Measurements from ENCODE around the gene CAMTA1. TPM values are rescaled to one million over a fixed set of nuclear protein-coding genes. Genes with fewer than 3 reads are reported as not detected.
A peak's percentile ranks its signal among the peaks of the same experiment; 100 is the strongest.

CAMTA1 gene
- total RNA-seq, 1 experiment from 2014 or later: 69.5 TPM

GRCh38 chr1:6770751-6771440, 14.4 kb upstream of the CAMTA1 start:
- DNase-seq (ENCODE audit: low read depth, low spot score) (no peak), ATAC-seq (peak; percentile 49; the same call in 1 of the 2 replicates)
- Histone ChIP-seq H3K9me3 (ENCODE audit: control insufficient read depth in 1 of 2, insufficient read depth in 1 of 2, low read depth in 1 of 2, low read length in 2 of 2) (no peaks in the 10 kb centered on the region), H3K27ac (ENCODE audit: low read depth, low read length) (no peak overlapping the region), H3K4me2 (ENCODE audit: low read length) (no peak overlapping the region), H3K36me3 (ENCODE audit: control insufficient read depth in 1 of 2, insufficient read depth in 2 of 2, low read length in 2 of 2) (no peaks in the 10 kb centered on the region), H2AFZ (ENCODE audit: low read depth, low read length, poor library complexity, severe bottlenecking) (no peak overlapping the region), H4K20me1 (ENCODE audit: insufficient read depth) (no peaks in the 10 kb centered on the region), H3K27me3 (ENCODE audit: insufficient read depth, low read length) (peaks cover 4% of the 10 kb centered on the region; the same call in 1 of the 2 replicates), H3K4me1 (ENCODE audit: control insufficient read depth in 1 of 2, insufficient read depth in 2 of 2, low read length in 2 of 2) (peaks cover 0 to 4% of the 10 kb centered on the region in 2 experiments; a peak in 1 of 4 replicates), H3K9ac (ENCODE audit: low read length) (no peak overlapping the region), H3K9me2 (ENCODE audit: insufficient read depth) (no peaks in the 10 kb centered on the region), H3K79me2 (ENCODE audit: insufficient read depth, low read length) (no peaks in the 10 kb centered on the region), H3K4me3 (replicated peaks in 1 of 2; ENCODE audit: low read depth in 1 of 2, low read length in 2 of 2) (no peak overlapping the region)
- ChIA-PET POLR2A (no interaction called here), CTCF (no interaction called here), RAD21 (ENCODE audit: low non-redundant PET in 1 of 2, low total read pairs in 2 of 2, uncharacterized antibody in 2 of 2, unreplicated experiment in 2 of 2) (no interaction called here)
- intact Hi-C loops (cut with micrococcal nuclease): no loop called here
- no TSS peak for BruUV-seq (replicated peaks)
- TF ChIP-seq FOSL1 (IDR thresholded peaks at IDR 0.05; ENCODE audit: low read depth): no peak
- TF ChIP-seq SRF (IDR thresholded peaks at IDR 0.05; ENCODE audit: low read depth): no peak

DNA sequence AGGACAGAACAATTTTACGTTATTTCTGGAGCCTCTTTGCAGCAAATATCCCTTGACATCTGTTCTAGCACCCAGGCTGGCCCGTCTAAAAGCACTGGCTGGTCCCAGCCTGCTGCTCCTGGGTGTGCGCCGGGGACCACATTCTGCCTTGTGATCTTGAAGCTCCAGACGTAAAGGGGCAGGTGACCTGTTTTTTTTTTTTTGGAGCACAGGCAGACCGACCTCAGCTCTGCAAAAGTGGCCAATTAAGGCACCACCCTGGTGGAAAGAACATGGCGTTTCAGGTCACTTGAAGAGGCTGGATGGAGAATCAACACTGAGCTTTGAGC, 13.8 kb upstream of the CAMTA1 start:
- H3K4me2 ChIP-seq (ENCODE audit: low read length): no peak overlapping the region
- no peaks in the 10 kb centered on the region for H3K36me3 ChIP-seq (ENCODE audit: control insufficient read depth in 1 of 2, insufficient read depth in 2 of 2, low read length in 2 of 2)
- no peaks in the 10 kb centered on the region for H3K9me2 ChIP-seq (ENCODE audit: insufficient read depth)
- no peaks in the 10 kb centered on the region for H3K9me3 ChIP-seq (ENCODE audit: control insufficient read depth in 1 of 2, insufficient read depth in 1 of 2, low read depth in 1 of 2, low read length in 2 of 2)
- DNase-seq (ENCODE audit: low read depth, low spot score): no peak
- ChIA-PET CTCF (no interaction called here), RAD21 (ENCODE audit: low non-redundant PET in 1 of 2, low total read pairs in 2 of 2, uncharacterized antibody in 2 of 2, unreplicated experiment in 2 of 2) (no interaction called here), POLR2A (interaction anchor here (1.1 kb wide), 1 partner anchor 14 kb away, joined by 4 read pairs; the partner anchor contains the start of gene CAMTA1)
- H3K79me2 ChIP-seq (ENCODE audit: insufficient read depth, low read length): no peaks in the 10 kb centered on the region
- no peak overlapping the region for H3K27ac ChIP-seq (ENCODE audit: low read depth, low read length)
- H3K4me1 ChIP-seq (ENCODE audit: control insufficient read depth in 1 of 2, insufficient read depth in 2 of 2, low read length in 2 of 2): peaks cover 0 to 4% of the 10 kb centered on the region in 2 experiments; a peak in 1 of 4 replicates
- no peaks in the 10 kb centered on the region for H4K20me1 ChIP-seq (ENCODE audit: insufficient read depth)
- no peak overlapping the region for H3K9ac ChIP-seq (ENCODE audit: low read length)
- no peak overlapping the region for H3K4me3 ChIP-seq (replicated peaks in 1 of 2; ENCODE audit: low read depth in 1 of 2, low read length in 2 of 2)
- intact Hi-C loops (cut with micrococcal nuclease): no loop called here
- no TSS peak for BruUV-seq (replicated peaks)
- no peak overlapping the region for H2AFZ ChIP-seq (ENCODE audit: low read depth, low read length, poor library complexity, severe bottlenecking)
- H3K27me3 ChIP-seq (ENCODE audit: insufficient read depth, low read length): peaks cover 4% of the 10 kb centered on the region; the same call in 1 of the 2 replicates
- ATAC-seq: no peak
- TF ChIP-seq ZBTB33 (IDR thresholded peaks at IDR 0.05; ENCODE audit: extremely low read depth, insufficient replicate concordance, low read length) (no peak), POLR2A (IDR thresholded peaks at IDR 0.05; ENCODE audit: borderline replicate concordance, extremely low read depth, insufficient read depth, insufficient read length) (no peak), TCF7L2 (IDR thresholded peaks at IDR 0.05; ENCODE audit: borderline replicate concordance, extremely low read depth, insufficient read depth, insufficient read length) (no peak), ZNF274 (IDR thresholded peaks at IDR 0.05; ENCODE audit: low read depth, low read length) (no peak), CTCF (IDR thresholded peaks at IDR 0.05 in 2 of 3, conservative IDR thresholded peaks at IDR 0.05 in 1 of 3; ENCODE audit: borderline replicate concordance in 1 of 3, insufficient read depth in 1 of 3, low read depth in 2 of 3, low read length in 2 of 3) (no peak), REST (IDR thresholded peaks at IDR 0.05; ENCODE audit: low read depth) (no peak), POLR2AphosphoS5 (IDR thresholded peaks at IDR 0.05; ENCODE audit: low read depth, low read length) (no peak), ELF1 (IDR thresholded peaks at IDR 0.05; ENCODE audit: borderline replicate concordance, low read depth) (no peak), CEBPB (IDR thresholded peaks at IDR 0.05; ENCODE audit: low read depth) (no peak), JUND (IDR thresholded peaks at IDR 0.05) (no peak)

Measured in HCT116 (cell line).